HL-60/S4 (cell line): ENCODE data around the gene XYLB.
"Not testable (repeated sequence)": the region's sequence is repeated elsewhere in the genome, so short reads cannot be mapped to it uniquely, and the experiment has no call there.

Experiments used
- in situ Hi-C: fragments of 300-500 bp; cut with MboI; formaldehyde crosslinking; loops from 2 replicates; pipeline ENCODE4 v1.14.3; 2022; ENCODE audit warnings: low sequenced_read_pairs

The XYLB gene

GRCh38 chr3:38386992-38387750 is 40.6 kb downstream of the XYLB start:
- in situ Hi-C loops: no loop called here

DNA sequence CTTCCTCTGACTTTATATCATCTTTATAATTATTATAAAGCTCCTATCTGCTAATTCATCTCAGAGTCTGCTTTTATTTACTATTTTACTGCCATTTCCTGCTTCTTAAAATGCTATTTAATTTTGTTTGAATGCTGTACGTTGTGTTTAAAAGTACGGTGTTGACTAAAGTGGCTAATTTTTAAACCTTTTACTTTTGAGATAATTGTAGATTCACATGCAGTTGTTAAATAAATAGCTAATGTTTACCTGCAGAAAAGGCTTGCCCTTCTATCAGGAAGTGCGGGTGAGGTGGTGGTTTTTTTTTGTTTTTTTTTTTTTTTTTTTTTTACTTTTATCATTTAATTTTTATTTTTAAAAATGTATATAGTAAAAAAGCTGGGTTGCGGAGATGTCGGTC is 41.3 kb downstream of the XYLB start:
- in situ Hi-C loops: no loop called here

GRCh38 chr3:38392604-38393163 is 46.1 kb downstream of the XYLB start:
- in situ Hi-C loops: no loop called here

- in situ Hi-C loops: no loop called here
Observed at GRCh38 chr3:38396239-38396638, 49.7 kb downstream of the XYLB start.

DNA sequence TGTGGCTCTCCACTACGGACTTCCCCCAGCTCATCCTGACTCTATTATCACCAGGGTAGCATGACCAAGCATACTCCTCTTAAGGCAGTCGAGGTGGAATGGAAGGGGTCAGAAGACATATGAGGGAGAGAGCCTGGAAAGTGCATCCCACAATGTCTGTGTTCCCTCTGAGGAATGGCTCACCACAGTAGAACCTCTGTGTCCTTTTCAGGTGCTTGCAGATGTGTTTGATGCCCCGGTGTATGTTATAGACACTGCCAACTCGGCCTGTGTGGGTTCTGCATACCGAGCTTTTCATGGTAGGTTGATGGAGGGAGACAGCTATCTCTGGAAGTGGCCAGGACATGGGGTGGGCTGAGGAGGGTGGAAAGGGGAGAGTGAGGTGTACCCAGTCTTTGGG is 50.3 kb downstream of the XYLB start:
- in situ Hi-C loops: no loop called here

DNA sequence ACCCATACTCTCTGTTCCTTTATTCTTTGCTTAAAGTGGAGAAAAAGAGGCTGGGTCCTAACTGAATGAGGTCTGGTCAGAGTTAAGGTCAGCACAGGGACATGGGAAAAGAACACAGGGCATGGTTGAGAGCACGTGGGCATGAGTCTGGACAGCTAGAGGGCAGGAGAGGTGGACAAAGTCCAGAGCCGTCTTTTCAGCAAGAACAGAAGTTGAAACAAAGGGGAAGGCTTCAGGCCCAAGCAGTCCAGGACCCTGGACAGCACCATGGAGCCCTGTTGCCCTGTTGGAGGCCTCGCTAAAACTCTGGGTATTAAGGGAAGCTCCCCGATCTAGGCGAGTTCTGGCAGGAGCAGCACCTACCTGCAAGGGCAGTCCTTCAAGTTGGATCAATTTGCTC is 50.7 kb downstream of the XYLB start:
- in situ Hi-C loops: no loop called here

DNA sequence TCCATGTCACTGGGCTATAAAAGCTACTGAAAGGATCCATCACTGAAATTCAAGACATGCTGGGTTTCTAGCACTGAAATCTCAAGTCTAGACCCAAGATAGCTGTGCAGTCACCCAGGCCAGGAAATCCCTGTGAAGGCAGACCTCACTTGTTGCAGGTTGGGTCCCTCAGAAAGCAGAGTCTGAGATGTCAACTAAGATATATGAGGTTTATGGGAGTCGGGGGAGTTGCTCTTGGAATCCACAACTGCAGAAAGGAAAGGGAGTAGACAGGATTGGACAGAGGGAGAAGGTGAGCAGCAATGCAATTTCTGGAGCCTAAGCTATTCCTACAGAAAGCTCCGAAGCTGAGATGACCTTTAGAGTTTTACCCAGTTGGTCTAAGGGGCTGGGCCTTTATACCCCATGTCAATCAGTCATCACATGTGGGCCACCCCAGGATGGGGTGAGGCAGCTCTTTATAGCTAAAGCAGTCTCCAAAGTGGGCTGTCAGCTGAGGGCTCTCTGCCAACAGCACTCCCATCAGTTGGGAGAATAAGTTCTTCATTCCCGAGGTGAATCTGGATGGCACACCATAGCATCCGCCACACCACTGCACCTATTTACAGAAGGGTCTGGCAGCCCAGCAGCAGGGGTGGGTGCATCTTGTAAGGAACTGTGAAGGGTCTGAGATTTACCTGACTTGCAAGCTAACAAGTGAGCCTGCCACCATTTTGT is 54.8 kb downstream of the XYLB start:
- in situ Hi-C loops: no loop called here

GRCh38 chr3:38404286-38404685 is 57.7 kb downstream of the XYLB start:
- in situ Hi-C loops: no loop called here

- in situ Hi-C loops: no loop called here
Observed at GRCh38 chr3:38411591-38411990, 65.0 kb downstream of the XYLB start.

DNA sequence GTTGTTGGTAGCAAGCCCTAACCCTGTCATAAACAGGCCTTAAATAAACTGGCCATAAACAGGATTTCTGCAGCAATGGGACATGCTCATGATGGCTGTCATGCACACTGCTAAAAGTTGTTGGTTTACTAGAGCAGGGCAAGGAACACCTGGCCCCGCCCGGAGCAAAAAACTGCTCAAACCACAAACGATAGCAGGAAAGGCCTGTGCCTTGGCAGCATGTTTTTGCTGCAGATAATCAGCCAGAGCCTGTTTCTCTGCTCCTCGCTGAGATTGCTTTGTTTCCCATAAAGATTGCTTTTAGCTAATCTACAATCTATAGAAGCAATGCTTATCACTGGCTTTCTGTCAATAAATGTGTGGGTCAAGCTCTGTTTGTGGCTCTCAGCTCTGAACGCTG is 74.2 kb downstream of the XYLB start:
- in situ Hi-C loops: not testable (repeated sequence)

DNA sequence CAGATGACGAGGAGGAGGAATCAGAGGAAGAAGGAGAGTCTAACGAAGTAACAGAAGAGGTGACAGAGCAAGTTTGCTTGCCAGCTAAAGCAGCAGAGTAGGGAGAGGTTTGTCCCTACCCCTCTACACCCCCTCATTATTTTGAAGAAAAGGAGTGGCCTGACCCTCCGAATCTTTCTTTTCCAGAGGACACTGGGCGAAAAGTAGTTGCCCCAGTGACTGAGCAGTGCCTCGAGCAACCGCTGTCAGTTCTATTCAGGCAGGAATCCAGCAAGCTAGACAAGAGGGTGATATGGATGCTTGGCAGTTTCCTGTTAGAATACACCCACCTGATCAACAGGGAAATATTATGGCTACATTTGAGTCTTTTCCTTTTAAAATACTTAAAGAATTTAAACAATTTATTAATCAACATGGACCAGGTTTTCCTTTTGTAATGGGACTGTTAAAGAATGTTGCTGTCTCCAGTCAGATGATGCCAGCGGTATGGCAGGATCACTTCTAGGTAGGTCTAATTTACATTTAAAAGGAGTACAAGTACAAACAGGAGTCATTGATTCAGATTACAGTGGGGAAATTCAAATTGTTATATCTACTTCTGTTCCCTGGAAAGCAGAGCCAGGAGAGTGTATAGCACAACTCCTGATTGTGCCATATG is 75.2 kb downstream of the XYLB start:
- in situ Hi-C loops: no loop called here

DNA sequence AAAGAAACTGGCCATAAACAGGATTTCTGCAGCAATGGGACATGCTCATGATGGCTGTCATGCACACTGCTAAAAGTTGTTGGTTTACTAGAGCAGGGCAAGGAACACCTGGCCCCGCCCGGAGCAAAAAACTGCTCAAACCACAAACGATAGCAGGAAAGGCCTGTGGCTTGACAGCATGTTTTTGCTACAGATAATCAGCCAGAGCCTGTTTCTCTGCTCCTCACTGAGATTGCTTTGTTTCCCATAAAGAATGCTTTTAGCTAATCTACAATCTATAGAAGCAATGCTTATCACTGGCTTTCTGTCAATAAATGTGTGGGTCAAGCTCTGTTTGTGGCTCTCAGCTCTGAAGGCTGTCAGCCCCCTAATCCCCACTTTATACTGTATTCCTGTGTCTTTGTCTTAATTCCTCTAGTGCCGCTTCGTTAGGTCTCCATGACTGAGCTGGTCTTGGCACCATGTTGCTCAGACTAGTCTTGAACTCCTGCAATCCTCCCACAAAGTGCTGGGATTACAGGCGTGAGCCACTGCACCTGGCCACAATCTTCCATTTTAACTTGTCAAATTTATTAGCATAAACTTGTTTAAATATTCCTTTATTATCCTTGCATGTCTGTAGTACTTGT is 80.3 kb downstream of the XYLB start:
- in situ Hi-C loops: not testable (repeated sequence)

- in situ Hi-C loops: not testable (repeated sequence)
Observed at GRCh38 chr3:38432871-38433658, 86.5 kb downstream of the XYLB start.

DNA sequence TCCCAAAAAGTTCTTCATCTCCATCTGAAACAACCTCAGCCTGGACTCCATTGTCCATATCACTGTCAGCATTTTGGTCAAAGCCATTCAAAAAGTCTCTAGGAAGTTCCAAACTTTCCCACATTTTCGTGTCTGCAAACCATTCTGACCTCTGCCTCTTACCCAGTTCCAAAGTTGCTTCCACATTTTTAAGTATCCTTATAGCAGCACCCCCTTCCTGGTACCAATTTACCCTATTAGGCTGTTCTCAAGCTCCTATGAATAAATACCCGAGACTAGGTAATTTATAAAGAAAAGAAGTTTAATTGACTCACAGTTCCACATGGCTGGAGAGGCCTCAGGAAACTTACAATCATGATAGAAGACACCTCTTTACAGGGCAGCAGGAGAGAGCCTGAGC is 87.1 kb downstream of the XYLB start:
- in situ Hi-C loops: not testable (repeated sequence)

- in situ Hi-C loops: not testable (repeated sequence)
Observed at GRCh38 chr3:38438436-38439069, 92.0 kb downstream of the XYLB start.

- in situ Hi-C loops: not testable (repeated sequence)
Observed at GRCh38 chr3:38443205-38443604, 96.6 kb downstream of the XYLB start.

DNA sequence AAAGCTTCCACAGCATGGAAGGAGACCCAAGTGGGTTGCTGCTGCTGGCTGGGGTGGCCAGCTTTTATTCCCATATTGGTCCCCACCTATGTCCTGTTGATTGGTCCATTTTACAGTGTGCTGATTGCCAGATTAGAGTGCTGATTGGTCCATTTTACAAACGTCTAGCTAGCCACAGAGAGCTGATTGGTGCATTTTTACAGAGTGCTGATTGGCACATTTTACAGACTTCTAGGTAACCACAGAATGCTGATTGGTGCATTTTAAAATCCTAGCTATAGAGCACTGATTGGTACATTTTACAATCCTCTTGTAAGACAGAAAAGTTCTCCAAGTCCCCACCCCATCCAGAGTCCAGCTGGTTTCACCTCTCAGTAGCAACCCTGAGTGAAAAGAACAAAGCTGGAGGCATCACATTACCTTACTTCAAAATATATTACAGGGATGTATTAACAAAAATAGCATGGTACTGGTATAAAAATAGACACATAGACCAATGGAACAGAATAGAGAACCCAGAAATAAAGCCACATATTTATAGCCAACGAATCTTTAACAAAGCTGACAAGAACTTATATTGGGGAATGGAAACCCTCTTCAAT is 99.6 kb downstream of the XYLB start:
- in situ Hi-C loops: no loop called here

DNA sequence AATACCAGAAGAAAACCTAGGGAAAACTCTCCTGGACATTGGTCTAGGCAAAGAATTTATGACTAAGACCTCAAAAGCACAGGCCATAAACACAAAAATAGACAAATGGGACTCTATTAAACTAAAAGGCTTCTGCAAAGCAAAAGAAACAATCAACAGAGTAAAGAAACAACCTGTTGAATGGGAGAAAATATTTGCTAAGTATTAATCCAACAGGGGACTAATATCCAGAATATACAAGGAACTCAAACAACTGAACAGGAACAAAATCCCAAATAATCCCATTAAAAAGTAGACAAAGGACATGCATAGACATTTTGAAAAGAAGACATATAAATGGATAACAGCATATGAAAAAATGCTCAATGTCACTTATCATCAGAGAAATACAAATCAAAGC is 100.2 kb downstream of the XYLB start:
- in situ Hi-C loops: no loop called here

GRCh38 chr3:38450853-38451252 is 104.3 kb downstream of the XYLB start:
- in situ Hi-C loops: no loop called here
